NCI-H146 (cell line): ENCODE data around the gene KRT14.
"Not testable (repeated sequence)": the region's sequence is repeated elsewhere in the genome, so short reads cannot be mapped to it uniquely, and the experiment has no call there.

ENCODE experiments used
- DNase-seq: peaks from one replicate; lab custom pipeline; 2025; lab: John Stamatoyannopoulos, UW

Gene KRT14

DNA sequence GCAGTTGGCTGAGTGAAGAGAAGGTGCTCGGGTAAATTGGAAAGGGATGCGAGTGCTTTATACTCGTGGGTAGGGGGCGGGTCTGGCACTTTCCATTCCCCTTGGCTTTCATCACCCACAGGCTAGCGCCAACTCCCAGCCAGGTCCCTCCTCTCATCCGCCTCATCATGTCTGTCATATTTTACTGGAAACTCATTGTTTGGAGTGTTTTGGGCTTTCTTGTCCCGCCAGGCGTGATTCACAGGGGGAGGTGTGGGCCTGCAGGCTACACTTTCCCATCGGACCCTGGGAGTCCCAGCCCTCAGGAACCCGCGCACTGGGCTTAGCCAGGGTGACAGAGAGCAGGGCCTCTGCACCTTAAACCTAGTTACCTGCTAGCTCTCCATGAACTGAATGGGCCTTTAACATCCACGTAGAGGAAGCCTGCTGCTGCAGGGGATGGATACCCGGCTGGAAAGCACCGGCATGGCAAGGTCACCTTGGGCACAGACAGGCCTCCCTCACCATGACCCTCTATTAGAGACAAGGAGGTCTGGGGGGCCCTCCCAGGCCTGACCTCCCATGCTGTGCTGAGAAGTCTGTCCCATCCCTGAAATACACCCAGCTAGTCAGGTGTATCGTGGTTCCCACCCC lies at the start of gene KRT14:
TSS of gene KRT14 (minus strand) at position 33 of the 633 bp plus-strand sequence. CDS start 61 bp downstream, outside the sequence.
- DNase-seq: no peak

DNA sequence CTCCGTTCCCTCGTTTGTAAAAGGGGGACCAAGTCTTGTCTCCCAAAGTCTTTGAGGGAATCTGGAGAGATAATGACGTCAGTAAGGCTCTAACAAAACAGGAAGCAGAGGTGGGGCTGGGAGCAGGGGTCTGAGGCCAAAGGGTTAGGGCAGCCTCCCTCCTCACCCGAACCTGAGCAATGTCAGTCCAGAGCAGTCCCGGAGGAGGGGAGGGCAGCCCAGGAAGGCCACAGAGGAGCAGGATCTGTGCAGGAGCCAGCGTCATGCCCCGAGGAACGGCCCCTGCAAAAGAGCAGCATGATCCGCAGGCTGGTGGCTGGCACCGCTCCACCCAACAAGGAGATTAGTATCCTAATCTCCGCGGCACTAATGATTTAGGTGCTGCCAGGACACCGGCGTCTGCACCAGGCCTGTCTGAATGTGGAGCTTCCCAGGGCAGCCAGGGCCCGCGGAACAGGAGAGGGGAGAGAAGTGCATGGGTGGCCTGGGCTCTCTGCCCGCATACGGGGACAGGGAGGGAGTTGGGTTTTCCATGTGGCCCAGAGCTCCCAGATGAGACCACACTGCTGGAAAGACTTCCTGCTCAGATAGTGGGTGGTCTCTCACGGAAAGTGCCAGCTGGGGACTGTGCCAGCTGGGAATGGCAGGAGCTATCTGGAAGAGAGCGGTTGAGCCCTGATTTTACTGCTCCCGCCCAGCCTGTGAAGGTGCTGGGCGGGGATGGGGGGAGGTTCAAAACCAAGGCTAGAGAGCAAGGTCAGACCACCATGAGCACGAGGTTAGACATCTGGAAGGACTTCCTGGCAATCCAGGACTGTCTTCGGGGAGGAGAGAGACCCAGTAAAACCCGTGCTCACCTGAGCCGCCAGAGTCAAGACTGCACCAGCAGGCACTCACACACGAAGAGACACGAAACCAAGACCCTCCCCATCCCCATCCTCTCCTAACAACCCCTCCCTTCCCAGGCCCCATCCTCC lies 48.7 kb upstream of the KRT14 start:
- no peak for DNase-seq

DNA sequence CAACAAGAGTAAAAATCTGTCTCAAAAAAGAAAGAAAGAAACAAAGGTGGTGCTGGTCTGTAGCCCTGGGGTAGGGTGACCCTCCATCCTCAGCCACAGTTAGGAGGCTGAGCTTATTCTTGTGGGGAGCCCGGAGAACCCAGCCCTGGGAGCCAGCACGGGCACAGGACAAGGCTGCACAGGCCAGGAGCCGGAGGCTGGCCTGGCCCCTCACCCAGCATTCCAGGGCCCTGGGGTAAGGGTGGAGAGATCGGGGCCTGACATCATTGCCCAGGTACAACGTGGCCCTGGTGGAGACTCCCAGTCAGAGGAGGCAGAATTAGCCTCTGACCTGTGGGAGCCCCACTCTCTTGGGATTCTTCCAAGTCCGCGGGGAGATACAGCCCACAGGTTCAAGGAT lies 47.9 kb upstream of the KRT14 start:
- DNase-seq: no peak

DNA sequence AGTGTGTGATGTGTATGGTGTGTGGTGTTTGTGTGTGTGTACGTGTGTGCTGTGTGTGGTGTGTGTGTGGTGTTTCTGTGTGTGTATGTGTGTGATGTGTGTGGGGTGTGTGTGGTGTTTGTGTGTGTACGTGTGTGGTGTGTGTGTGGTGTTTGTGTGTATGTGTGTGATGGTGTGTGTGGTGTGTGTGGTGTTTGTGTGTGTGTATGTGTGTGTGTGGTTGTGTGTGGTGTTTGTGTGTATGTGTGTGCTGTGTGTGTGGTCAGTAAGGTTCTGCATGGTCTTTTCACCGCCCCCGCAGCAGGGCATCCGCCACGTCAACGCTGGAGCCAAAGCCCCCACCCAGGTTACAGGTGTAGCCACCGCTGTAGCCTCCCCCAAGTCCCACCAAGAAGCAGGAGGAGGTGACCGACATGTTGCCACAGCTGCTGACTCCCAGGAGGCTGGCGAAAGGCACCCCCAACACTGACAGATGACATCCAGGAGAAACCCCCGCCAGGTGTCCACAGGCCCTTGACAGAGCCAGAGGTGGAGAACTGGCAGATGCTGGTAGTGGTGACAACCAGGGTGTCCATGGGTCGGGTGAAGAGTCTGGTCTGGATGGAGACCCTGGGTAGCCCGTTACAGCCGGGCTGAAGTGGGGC lies 47.0 kb upstream of the KRT14 start:
- DNase-seq: peak; percentile 41

DNA sequence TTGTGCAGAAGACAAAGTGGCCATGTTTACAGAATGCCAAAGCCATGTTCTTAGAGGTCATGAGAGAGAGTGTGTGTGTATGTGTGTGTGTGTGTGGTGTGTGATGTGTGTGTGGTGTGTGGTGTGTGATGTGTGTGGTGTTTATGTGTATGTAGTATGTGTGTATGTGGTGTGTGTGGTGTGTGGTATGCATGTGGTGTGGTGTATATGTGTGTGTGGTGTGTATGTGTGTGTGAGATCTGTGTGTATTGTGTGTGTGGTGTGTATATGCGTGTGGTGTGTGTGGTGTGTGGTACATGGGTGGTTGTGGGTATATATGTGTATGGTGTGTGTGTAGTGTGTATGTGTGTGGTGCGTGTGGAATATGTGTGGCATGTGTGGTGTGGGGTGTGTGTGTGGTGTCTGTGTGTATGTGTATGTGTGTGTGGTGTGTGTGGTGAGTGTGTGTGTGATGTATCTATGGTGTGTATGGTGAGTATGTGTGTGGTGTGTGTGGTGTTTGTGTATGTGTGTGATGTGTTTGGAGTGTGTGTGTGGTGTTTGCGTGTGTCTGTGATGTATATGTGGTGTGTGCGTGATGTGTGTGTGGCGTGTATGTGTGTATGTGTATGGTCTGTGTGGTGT lies 45.9 kb upstream of the KRT14 start:
- no peak for DNase-seq

DNA sequence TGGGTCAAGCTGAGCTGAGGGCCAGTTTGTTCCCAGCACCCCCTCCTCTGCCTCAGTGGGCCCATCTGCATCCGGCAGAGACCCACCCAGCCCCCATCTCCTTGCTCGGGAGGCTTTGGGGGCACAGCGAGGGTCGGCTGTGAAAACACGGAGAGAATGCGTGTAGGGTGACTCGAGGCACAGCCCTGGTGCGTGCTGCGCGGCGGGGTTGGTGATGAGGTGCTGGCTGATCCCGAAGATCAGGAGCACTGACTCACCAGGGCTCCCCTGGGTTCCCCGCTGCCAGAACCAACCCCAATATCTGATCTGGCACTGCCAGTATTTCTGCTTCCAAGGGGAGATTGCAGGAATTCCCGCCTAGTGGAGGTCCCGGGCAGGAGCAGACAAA lies 45.2 kb upstream of the KRT14 start:
- no peak for DNase-seq

DNA sequence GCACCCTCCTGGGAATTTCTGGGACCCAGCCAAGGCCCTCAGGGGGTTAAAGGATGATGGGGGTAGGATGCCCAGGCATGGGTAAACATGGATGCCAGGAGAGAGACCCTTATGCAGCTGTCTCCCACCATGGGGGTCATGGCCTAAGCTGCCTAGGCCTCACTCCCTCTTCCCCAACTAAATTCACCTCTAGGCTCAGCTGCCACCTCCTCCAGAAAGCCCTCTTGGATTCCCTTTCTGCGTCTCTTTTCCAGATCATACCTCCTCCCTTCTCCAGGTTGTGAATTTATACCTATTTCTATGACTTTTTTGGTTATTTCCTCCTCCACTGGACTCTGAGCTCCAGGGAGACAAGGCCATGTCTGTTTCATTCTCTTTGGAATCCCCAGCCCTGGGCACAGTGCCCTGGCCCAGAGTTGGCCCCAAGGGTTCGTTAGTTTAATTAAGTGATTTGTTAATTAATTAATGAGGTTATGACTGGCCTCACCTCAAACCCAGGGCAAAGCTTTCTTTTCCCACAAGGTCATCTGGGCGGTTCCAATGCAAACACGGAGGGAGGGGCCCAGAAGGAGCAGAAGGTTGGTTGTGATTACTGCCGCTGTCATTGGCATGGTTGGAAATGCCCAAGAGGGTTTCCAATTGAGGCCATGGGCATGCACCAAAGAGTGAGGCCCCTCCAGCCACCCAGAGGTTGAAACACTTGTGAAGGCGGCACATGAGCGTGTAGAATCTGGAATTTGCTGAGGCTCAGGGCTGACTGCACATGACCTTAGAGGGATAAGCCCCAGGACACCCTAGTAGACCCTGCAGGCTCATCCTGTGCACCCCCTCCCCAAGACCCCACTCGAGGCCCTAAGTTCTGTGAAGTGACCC lies 44.6 kb upstream of the KRT14 start:
- no peak for DNase-seq

DNA sequence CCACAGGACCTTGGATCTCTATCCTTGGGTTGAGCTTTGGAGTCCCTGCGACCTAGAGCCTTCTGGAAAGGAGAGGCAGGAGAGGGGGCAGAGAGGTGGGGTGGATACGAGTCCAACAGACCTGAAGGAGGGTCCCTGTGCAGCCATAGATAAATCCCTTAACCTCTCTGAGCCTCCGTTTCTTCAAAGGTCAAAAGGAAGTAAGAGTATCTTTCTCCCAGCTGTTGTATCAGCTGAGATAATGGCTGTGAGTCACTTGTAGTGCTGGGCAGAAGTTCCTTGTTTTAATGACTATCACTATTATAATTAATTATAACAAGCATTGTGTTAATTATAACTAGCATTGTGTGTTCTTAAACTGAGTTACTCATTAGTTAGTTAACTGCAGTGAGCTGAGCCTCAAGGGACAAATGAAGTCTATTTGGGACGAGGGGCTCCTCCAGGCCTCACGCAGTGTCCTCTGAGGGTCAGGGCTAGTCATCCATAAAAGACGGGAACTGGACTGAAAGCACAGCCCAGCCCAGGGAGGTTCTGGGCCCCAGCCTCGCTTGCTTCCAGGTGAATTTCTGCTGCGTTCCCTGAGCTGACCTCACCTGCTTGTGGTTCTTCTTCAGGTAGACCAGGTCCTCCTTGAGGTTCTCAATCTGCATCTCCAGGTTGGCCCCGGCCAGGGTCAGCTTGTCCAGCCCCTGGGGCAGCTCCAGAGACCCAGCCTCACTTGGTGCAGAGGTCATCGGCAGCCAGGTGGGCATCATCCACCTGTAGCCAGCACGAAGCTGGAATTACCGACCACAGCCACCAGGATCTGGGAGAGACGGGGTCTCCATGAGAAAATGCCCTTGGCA lies 43.4 kb upstream of the KRT14 start:
- no peak for DNase-seq

DNA sequence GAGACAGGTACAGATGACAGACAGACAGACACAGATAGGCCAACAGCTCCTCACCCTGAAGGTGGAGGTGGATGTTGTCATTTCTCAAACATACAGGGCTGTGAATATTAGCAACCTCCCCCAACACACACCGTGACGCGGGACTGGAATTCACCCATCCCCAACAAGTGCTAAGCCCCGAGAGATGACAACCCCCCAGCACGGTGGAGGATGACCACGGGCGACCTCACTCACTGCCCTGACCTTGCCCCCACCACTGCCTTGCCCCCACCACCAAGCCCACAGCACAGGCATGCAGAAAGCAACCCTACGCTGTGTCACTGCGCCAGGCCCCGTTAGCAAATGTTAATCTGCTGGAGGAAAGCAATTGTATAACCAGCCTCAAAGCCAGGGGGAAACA lies 42.6 kb upstream of the KRT14 start:
- no peak for DNase-seq

DNA sequence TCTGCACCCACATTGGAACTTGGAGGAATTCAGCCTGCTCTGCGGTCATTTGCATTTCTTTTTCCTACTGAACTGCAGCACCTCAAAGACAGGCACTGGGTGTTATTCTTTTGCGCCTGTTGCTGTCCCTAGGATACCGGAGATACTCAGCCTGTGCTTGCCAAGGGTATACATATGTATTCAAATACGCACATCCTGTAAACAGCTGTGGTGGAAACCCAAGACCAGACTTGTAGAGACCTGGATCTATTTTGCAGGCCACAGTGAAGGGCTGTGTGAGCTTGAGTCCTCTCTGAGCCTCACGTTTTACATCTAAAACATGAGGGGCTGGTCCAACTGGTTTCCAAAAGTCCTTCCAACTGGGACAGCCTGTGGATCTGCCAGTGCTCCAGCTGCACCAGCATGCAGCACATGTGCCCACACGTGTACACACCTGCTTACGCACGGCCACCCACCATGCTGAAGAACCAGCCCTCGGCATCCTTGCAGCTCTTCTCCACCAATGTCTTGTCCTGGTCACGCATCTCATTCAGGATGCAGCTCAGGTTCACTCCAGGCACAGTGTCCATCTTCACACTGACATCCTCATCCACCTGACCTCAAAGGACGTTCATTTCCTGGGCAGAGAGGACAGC lies 42.0 kb upstream of the KRT14 start:
- DNase-seq: not testable (repeated sequence)

DNA sequence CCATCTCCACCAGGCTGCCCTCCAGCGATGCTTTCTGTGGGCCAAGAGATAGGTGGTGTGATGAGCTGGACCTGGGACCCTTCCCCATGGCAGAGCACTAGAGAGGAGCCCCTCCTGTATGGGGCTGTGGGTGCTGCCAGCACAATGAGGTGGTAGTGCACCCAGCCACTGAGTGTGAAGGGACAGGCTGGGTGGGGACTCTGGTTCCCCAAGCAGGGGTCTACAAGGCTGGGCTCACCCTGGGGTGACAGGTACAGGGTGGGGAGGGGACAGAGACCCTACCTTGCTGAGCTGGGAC lies 41.3 kb upstream of the KRT14 start:
- DNase-seq: not testable (repeated sequence)

DNA sequence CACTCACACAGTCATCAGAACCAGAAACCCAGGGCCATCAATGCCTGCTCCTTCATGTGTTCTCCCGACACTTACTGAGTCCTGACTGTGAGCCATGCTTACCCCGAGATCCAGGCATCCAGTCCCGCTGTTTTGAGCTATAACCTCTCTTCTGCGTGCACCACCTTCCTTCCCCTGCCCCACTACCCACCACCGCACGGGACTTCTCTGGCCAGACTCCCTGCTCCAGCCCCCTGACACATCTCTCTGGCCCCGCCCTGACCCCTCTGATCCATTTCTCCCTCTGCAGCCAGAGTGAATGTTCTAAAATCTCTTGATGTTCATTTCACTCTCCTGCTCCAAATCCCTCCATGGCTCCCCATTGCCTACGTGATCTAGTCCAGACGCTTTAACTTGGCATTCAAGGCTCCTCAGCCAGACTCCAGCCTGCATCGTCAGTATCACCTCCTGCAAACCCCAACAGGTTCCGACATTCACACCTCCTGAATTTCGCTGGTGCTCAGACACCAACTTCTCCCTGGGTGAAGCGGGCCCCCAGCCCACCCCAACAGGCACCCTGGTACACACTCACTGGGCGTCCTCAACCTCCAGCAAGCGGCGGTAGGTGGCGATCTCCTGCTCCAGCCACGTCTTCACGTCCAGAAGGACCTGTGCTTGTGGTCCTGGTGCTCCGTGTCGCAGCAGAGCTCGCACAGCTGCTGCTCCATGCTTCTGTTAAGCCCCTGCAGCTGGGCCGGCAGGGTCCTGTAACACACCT lies 40.8 kb upstream of the KRT14 start:
- no peak for DNase-seq

DNA sequence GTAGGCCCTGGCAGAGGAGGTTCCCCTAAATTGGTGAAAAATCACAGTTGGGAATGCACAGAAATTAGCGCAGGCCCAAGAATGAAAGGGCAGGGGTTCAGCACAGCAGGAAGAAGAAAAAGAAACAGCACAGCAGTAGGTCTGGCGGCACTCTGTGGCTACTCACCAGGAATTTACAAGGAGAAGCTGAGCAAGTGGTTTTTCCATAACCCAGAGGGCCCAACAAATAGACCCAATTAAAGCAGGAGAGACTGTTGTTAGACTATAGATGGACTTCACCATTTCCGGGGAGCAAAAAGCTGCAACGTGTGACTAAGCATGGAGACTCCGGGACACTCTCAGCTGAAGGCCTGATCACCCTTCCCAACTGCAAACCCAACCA lies 40.2 kb upstream of the KRT14 start:
- not testable (repeated sequence) for DNase-seq

DNA sequence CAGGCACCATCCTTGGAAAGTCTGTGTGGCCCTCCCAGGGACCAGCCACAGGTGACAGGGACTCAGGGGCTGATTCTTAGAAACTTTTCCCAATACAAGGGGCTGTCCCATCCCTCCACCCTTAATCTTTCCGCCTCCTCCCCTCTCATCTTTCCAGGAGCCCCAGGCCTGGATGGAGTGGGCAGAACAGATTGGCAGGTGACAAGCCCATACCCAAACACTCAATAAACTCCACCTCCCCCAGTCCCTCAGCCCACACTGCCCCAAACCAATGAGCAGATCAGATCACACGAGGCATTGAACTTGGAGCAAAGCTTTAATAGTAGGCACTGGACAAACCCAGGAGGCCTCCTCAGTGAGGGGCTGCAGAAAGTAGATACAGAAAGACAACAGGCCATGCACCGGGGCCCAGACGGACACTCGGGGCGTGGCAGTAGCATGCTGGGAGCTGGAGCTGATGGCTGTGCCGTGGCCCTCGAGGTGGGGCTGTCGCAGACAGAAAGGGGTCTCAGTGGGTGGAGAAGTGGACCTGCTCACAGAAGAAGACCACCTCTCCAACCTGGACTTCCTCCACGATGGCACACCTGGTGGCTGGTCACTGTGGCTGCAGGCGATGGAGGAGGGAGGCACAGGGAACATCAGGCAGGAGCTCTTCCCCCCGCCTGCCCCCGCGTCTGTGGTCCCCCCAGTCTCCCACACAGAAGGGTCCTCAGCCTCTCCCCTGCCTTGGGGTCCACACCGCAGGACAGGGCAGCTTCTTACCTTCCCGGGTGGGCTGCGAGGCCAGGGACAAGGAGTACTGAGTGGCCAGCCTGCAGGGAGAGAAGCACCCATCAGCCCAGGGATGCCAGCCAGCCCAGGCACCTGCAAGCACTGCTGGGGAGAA lies 39.6 kb upstream of the KRT14 start:
- DNase-seq: not testable (repeated sequence)

DNA sequence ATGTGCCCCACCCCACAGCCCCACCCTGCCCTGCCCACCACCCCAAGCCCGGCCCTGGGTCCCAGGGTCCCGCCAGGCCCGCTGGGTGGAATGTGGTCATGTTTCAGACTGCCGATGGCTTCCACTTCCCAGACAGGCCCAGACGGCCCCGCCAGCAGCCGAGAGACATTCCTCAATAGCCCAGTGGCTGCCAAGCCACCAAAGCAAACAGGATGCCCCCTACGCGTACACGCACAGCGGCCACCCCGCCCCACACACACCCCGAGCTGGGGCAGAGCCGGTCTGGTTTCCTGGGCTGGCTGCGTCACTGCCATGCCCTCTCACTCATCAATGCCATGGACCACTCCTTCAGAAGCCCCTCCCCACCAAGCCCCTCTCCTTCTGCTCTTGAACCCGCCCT lies 38.9 kb upstream of the KRT14 start:
- DNase-seq: no peak

DNA sequence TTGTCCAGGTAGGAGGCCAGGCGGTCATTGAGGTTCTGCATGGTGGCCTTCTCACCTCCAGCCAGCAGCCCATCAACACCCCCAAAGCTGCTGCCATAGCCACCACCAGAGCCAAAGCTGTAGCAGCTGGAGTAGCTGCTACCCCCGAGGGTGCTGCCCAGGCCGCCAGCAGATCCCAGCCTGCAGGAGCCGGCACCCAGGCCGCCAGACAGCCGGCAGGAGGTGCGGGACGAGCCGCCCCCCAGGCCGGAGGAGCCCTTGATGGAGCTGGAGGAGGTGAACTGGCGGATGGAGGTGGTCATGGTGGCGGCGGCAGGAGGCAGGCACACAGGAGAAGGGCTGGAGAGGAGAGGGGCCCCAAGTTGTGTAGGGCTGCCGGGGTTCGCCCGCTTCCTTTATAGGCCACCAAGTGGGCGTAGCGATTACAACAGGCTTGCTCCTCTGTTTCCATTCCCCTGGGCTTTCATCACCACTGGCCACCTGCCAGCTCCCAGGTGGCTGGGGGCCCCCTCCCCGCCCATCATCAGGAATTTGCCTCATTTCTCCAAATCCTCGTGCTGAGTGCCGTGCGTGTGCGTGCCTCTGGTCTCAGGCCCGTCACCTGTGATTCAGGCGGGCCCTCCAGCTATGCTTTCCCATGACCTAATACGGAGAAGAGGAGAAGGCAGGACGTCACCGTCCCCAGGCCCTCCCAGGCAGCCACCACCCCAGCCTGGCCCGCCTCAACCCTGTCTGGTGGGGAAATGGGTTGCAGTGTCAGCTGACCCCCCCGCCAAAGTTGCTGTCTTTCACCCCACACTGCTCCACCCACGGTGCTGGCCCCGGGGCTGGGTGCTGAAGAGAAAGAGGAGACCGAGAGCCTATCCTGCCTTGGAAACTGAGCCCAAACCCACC lies 37.8 kb upstream of the KRT14 start, which contains the start of gene KRT17:
TSS of gene KRT17 (minus strand) at position 368 of the 894 bp plus-strand sequence. CDS start at position 302, 66 bp downstream.
- no peak for DNase-seq

DNA sequence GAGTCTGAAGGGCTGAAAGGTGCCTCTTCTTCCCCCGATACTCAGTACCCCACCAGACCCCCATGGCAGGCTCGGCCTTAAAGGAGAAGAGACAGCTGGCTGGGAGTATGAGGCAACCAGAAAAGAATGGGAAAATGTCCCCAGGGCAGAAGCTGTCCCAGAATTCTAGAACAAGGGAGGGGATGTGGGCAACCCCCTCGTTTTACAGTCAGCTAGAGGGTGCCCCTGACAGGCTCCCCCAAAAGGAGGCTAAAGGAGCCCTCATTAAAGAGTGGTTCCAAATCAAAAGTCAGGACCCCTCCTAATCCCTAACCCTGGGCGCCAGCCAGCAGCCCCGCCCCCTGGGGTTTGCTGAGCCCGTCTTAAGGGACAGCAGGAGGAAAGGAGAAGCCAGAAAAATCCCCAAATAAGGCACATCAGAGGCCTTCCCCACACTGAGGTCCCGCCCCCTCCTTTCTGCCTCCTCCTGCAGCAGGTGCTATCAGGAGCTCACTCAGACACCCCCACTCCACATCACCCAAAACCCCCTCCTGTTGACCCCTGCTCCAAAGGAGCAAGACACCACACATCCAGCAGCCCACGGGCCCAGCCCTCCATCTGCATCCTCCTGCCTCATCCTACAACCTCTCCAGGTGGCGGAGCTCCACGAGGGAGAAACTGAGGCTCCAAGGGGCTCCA lies 36.6 kb upstream of the KRT14 start:
- DNase-seq: not testable (repeated sequence)
